AG10803 (cell line): ENCODE results near the gene TTI1.

Source experiments
- DNase-seq: peaks from one replicate; pipeline ENCODE4 v3.0.0; 2010; ENCODE audit warnings: low read depth
- H3K4me3 ChIP-seq: 2 replicates; pipeline ENCODE4 v1.5.1; 2011; ENCODE audit warnings: mild to moderate bottlenecking, low read length, control low read depth
- TF ChIP-seq, protein P1 (sequence below): conservative IDR thresholded peaks from 2 replicates; pipeline ENCODE4 v1.5.1; 2011; ENCODE audit warnings: mild to moderate bottlenecking, low read length, control low read depth, inconsistent platforms

The TTI1 gene

DNA sequence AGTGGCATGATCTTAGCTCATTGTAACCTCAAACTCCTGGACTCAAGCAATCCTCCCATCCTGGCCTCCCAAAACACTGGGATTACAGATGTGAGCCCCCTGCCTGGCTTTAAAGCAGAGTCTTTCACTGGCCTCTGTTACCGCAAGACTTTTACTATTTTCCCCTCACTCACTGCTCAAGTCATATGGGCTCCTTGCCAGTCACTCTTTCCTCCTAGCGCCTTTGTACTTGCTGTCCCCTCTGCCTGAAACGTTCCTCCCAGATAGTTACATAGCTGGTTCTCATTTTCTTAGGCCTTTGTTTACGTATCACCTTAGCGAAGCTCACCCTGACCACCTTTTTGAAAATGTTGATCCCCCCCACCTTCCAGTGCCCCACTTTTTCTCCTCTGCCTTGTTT lies 29.6 kb upstream of the TTI1 start:
- TF ChIP-seq, protein P1, sequence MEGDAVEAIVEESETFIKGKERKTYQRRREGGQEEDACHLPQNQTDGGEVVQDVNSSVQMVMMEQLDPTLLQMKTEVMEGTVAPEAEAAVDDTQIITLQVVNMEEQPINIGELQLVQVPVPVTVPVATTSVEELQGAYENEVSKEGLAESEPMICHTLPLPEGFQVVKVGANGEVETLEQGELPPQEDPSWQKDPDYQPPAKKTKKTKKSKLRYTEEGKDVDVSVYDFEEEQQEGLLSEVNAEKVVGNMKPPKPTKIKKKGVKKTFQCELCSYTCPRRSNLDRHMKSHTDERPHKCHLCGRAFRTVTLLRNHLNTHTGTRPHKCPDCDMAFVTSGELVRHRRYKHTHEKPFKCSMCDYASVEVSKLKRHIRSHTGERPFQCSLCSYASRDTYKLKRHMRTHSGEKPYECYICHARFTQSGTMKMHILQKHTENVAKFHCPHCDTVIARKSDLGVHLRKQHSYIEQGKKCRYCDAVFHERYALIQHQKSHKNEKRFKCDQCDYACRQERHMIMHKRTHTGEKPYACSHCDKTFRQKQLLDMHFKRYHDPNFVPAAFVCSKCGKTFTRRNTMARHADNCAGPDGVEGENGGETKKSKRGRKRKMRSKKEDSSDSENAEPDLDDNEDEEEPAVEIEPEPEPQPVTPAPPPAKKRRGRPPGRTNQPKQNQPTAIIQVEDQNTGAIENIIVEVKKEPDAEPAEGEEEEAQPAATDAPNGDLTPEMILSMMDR, result no peak
- H3K4me3 ChIP-seq, result no peak overlapping the region
- no peak for DNase-seq

- DNase-seq, result no peak
- H3K4me3 ChIP-seq, result no peak overlapping the region
- TF ChIP-seq, protein P1, result no peak
These were observed 27.9 kb upstream of the TTI1 start for GRCh38 chr20:38061109-38061508.

- no peak overlapping the region for H3K4me3 ChIP-seq
- TF ChIP-seq, protein P1, result no peak
- DNase-seq, result no peak
These were observed 27.3 kb upstream of the TTI1 start for GRCh38 chr20:38060536-38060935.

GRCh38 chr20:38059832-38060231 lies 26.6 kb upstream of the TTI1 start:
- H3K4me3 ChIP-seq, result no peak overlapping the region
- no peak for DNase-seq
- TF ChIP-seq, protein P1, result no peak

GRCh38 chr20:38057351-38057972 lies 24.2 kb upstream of the TTI1 start:
- no peak overlapping the region for H3K4me3 ChIP-seq
- DNase-seq, result peak; percentile 55
- TF ChIP-seq, protein P1, result peak; percentile 82

DNA sequence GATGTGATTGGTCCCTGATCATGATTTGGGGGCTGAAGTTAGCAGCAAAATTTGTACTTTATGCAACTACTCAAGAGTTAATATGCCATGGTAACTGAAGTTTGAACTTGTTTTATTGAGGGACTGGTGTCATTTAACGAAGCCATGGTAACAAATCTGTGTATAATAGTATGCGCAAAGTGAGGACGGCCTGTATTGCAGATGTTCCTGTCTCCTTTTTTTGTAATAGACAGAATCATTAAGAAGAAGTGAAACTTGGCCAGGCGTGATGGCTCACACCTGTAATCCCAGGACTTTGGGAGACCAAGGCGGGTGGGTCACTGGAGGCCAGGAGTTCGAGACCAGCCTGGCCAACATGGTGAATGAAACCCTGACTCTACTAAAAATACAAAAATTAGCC lies 22.6 kb upstream of the TTI1 start:
- H3K4me3 ChIP-seq, result no peak overlapping the region
- TF ChIP-seq, protein P1, result no peak
- no peak for DNase-seq

DNA sequence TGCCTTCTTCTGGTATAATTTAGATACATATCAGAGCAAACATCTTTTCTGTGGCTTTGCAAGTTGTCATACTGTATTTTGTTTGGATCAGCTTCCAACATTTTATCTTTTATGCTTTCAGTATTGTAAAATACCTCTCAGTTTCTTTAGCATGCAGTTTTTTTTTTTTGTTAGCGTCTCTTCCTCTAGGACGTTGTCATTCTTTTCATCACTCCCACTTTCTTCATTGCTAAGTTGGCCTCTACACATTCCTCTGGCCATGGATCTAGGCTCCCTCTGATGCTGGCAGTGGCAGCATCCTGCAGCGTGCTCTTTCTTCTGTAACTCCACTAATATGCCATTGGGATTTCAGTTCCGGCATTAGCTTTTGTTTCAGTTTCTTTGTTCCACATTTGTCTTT lies 22.0 kb upstream of the TTI1 start:
- TF ChIP-seq, protein P1, result no peak
- no peak overlapping the region for H3K4me3 ChIP-seq
- no peak for DNase-seq
